ENCODE measurements around the gene IGSF9.

DNA sequence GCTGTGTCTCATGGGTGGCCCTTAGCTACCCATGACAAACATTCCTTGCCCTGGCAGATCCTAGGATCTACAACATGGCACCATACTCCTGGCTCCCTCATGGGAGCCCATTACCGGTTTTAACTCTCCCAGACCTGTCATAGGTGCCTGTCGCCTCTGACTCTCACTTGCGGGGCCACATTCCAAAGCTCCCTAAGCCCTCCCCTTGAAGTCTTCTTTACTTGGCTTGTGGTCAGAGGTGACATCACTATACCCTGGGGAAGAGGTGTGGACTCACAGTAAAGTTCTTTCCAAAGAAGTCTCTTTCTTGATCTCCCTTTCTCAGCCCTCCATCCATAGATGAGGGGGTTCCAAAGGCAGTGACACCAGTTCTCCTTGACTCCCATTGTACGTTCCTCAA is 14.0 kb upstream of the IGSF9 start:
- TF ChIP-seq CTCF (IDR thresholded peaks at IDR 0.05) (no peak), POLR2A (IDR thresholded peaks at IDR 0.05; ENCODE audit: low read depth) (no peak)
